Breast epithelium (tissue), 4 donors: ENCODE results near the gene RABGEF1. TPM values are rescaled to one million over a fixed set of nuclear protein-coding genes. Genes with fewer than 3 reads are reported as not detected.

Experiments
- DNase-seq, 2 donors: peaks; one replicate each; pipeline ENCODE4 v3.0.0-alpha.2; 2019; ENCODE audit warnings: low spot score in 2 of 2
- H3K27ac ChIP-seq, 2 donors: fragments of 200-600 bp; sonication (generic) in 1 of 2; one replicate each; pipeline ENCODE4 v1.5.1; 2016 to 2019; ENCODE audit warnings: mild to moderate bottlenecking in 1 of 2
- H3K27me3 ChIP-seq, 2 donors: fragments of 200-600 bp; sonication (generic) in 1 of 2; one replicate each; pipeline versions ENCODE4 v1.5.1 to v1.6.0; 2017 to 2019; ENCODE audit warnings: control low read depth in 1 of 2, mild to moderate bottlenecking in 1 of 2
- H3K36me3 ChIP-seq: fragments of 200-600 bp; one replicate; pipeline ENCODE4 v1.5.1; 2019
- H3K4me1 ChIP-seq, 2 donors: fragments of 200-600 bp; sonication (generic); one replicate each; pipeline ENCODE4 v1.5.1; 2016 to 2019; ENCODE audit warnings: control low read depth in 1 of 2
- H3K4me3 ChIP-seq, 3 donors: fragments of 200-600 bp; sonication (generic); 1 replicate in 2 of 3; 2 replicates in 1 of 3; pipeline ENCODE4 v1.5.1; 2016 to 2019; ENCODE audit warnings: mild to moderate bottlenecking in 3 of 3, moderate library complexity in 2 of 3
- H3K9me3 ChIP-seq, 2 donors: fragments of 200-600 bp; sonication (generic) in 1 of 2; one replicate each; pipeline ENCODE4 v1.5.1; 2016 to 2019; ENCODE audit warnings: control low read depth in 1 of 2
- POLR2A ChIP-seq: fragments of 450-650 bp; IDR thresholded peaks from one replicate; pipeline ENCODE4 v1.6.1; 2016; ENCODE audit warnings: antibody characterized with exemption, mild to moderate bottlenecking, moderate library complexity
- POLR2AphosphoS5 ChIP-seq, 3 donors: sonication (generic); formaldehyde crosslinking; IDR thresholded peaks; one replicate each; pipeline ENCODE4 v1.6.1; 2017; ENCODE audit warnings: antibody characterized with exemption in 3 of 3
- intact Hi-C: fragments of 100-400 bp; cut with DNase I; formaldehyde crosslinking; loops from one replicate; pipeline ENCODE4 v1.15.1; 2023; ENCODE audit warnings: low total_unique reads
- total RNA-seq, 3 donors: library from RNA; depleted of rRNA; stranded (reverse); fragments of >200 nt; gene quantifications; one replicate each; pipeline ENCODE4 v1.1.0, GENCODE V29; 2016
- TF ChIP-seq, protein P1 (sequence below), 3 donors: fragments of 450-650 bp; IDR thresholded peaks; one replicate each; pipeline ENCODE4 v1.5.1; 2016 to 2017; ENCODE audit warnings: antibody characterized with exemption in 3 of 3, mild to moderate bottlenecking in 3 of 3, moderate library complexity in 3 of 3

Gene RABGEF1
- total RNA-seq, 3 donors from 2014 or later, result 33.4 to 44.9 (median 34.9) TPM

DNA sequence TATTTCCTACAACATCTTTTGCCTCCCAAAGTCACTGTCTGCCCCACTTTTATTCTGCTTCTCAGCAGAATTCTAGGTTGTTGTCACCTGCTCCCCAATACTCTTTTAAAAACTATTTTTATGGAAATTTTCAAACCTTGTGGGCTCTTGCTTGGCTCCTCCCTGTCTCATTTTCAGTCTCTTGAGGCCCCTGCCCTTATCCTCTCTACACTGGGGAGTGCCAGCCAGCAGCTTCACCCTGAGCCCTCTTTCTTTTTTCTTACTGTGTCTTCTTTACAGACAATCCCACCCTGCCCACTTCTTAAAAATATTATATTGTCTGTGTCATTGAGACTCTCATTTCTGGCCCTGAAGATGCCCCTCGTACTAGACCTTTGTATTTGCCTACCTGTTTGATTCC, 118.8 kb downstream of the RABGEF1 start:
- H3K9me3 ChIP-seq, result no peaks in the 10 kb centered on the region
- no peak overlapping the region for H3K4me3 ChIP-seq
- no peaks in the 10 kb centered on the region for H3K4me1 ChIP-seq
- no peak for DNase-seq
- H3K36me3 ChIP-seq, result no peaks in the 10 kb centered on the region
- intact Hi-C loops, result no loop called here
- H3K27me3 ChIP-seq, result no peaks in the 10 kb centered on the region
- no peak for TF ChIP-seq POLR2A
- no peak for TF ChIP-seq POLR2AphosphoS5 (IDR thresholded peaks at IDR 0.05)
- no peak overlapping the region for H3K27ac ChIP-seq

DNA sequence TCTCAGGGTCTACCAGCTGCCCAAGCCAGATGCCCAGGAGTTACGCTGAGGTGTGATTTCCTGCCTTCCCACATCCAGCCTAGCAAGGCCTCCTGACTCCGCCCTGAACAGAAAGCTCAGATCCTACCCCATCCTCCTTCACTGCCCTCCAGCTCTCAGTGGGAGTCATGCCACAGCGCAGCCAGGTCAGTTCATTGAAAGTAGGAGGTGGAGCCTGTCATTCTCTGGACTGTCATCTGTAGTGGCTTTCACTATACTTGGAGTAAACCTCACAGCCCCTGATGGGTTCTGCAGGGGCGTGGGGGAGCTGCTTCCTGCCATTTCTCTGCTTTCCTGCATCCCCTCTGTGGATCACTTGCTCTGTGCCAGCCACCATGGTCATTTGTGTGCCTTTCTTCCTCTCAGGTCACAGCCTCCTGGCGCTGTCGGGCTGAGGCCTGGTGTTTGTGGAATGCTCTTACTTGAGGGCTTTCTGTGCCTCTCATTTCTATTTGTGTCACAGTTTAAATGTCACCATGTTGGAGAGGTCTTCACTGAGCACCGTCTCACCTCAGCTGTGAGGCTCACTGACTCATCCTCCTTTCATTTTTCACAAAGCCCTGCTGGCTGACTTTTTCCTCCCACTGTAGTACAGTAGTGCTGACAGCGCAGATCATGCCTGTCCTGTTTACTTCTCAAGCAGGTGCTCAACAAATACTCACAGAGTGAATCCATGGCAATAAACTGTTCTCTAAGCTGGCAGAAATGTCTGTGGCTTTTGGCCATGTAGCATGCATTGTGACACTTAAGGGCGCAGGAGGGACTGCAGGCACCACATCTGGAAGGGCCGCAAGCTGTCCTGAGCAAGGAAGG, 119.5 kb downstream of the RABGEF1 start:
- intact Hi-C loops, result no loop called here
- peak in 1 of 2 donors; percentile 63 for DNase-seq
- Histone ChIP-seq H3K27ac (no peak overlapping the region), H3K9me3 (no peaks in the 10 kb centered on the region), H3K27me3 (no peaks in the 10 kb centered on the region), H3K4me3 (no peak overlapping the region), H3K4me1 (no peaks in the 10 kb centered on the region), H3K36me3 (no peaks in the 10 kb centered on the region)
- TF ChIP-seq, protein P1, sequence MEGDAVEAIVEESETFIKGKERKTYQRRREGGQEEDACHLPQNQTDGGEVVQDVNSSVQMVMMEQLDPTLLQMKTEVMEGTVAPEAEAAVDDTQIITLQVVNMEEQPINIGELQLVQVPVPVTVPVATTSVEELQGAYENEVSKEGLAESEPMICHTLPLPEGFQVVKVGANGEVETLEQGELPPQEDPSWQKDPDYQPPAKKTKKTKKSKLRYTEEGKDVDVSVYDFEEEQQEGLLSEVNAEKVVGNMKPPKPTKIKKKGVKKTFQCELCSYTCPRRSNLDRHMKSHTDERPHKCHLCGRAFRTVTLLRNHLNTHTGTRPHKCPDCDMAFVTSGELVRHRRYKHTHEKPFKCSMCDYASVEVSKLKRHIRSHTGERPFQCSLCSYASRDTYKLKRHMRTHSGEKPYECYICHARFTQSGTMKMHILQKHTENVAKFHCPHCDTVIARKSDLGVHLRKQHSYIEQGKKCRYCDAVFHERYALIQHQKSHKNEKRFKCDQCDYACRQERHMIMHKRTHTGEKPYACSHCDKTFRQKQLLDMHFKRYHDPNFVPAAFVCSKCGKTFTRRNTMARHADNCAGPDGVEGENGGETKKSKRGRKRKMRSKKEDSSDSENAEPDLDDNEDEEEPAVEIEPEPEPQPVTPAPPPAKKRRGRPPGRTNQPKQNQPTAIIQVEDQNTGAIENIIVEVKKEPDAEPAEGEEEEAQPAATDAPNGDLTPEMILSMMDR (IDR thresholded peaks at IDR 0.05), result no peak
- TF ChIP-seq POLR2AphosphoS5 (IDR thresholded peaks at IDR 0.05), result no peak
- no peak for TF ChIP-seq POLR2A

DNA sequence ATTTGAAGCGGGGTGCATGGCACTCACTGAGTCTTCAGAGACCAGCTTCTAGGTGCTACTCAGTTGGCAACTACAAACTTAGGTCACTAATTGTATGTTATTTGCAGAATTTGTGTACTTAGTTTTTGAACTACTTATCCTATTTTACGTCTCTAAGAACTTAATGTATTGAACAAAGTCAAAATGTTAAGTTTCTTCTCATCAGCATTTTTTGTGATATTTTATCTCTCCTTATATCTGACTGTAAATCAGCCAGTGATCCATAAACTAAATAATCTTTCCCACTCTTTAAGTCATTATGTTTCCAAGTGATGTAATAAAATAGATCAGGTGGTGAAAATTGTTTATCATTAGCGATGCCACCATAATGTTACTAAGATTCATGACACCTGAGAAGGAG, 120.2 kb downstream of the RABGEF1 start:
- no peak for DNase-seq
- no peaks in the 10 kb centered on the region for H3K9me3 ChIP-seq
- H3K4me3 ChIP-seq, result no peak overlapping the region
- H3K27me3 ChIP-seq, result no peaks in the 10 kb centered on the region
- no peak overlapping the region for H3K27ac ChIP-seq
- no peaks in the 10 kb centered on the region for H3K4me1 ChIP-seq
- no peak for TF ChIP-seq POLR2A
- TF ChIP-seq POLR2AphosphoS5 (IDR thresholded peaks at IDR 0.05), result no peak
- TF ChIP-seq, protein P1 (IDR thresholded peaks at IDR 0.05), result no peak
- intact Hi-C loops, result no loop called here
- no peaks in the 10 kb centered on the region for H3K36me3 ChIP-seq

Other genes starting within 250 kb of the RABGEF1 start
- gene KCTD7, start 111.9 kb upstream of the RABGEF1 start, total RNA-seq, result 10 to 100 TPM; 13.4 to 25.4 (median 18.0) TPM
- 100 to 1,000 TPM; 119 to 148 (median 120) TPM for gene TMEM248, start 180.5 kb downstream of the RABGEF1 start, total RNA-seq